NCI-H146 treated with DMSO at 0.1 percent for 48 hours (cell line): Measurements from ENCODE around the gene ADAMTS2.

Experiments used
- DNase-seq: peaks from one replicate; lab custom pipeline; 2025; ENCODE audit not compliant: unreplicated experiment; lab: John Stamatoyannopoulos, UW

The ADAMTS2 gene

GRCh38 chr5:179149278-179149677 is 196.0 kb downstream of the ADAMTS2 start:
- no peak for DNase-seq

DNA sequence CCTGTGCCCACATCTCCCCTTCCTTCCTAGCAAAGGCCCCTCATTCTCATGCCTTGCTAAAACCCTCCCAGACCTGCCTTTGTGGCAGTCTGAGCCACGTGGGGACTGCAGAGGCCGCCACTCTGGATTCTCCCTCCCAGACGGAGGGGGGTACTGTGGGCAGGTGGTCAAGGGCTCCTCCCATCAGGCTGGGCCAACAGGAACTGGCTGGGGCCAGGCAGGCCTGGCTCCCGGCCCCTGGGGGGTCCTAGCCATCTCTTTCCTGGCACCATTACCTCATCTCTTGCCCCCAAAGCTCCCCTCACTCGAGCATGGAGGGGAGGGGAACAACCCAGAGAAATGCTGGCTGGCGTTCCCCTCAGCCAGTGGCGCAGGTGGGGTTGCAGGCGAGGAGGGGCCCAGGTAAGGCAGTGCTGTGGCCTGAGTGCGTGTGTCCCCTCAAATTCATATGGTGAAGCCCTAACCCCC is 196.5 kb downstream of the ADAMTS2 start:
- DNase-seq: no peak

DNA sequence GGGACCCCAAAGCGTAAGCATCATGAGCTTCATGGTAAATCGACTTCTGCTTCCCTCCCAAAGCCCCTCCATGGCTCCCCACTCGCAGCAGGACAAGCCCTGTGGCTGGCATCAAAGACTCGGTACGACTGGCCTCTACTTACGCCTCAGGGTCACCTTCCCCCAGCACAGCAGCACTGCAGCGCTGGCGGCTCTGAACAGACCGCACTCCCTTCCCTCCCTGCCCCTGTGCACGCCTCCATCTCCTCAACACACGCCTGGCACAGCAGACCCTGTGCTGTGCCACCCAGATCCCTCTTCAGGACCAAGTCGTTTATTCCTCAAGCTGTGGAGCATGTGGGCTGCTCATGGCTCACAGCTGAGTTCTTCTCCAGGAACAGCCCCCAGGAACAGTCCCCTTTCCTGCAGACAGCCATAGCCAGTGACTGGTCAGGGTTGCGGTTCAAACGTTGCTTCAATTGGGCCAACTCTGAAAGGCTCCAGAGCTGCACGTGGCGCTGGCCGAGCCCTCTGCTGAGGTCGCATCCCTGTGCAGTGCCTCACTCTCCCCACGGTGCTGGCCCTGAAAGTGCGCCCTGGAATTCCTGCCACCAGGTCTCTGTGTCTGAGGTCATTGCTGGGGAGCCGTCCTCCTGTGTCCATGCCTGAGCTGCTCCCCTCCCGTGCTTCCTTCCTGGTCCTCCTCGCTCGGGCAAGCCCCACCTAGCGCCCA is 197.1 kb downstream of the ADAMTS2 start:
- DNase-seq: no peak

GRCh38 chr5:179146277-179146676 is 199.0 kb downstream of the ADAMTS2 start:
- DNase-seq: no peak

DNA sequence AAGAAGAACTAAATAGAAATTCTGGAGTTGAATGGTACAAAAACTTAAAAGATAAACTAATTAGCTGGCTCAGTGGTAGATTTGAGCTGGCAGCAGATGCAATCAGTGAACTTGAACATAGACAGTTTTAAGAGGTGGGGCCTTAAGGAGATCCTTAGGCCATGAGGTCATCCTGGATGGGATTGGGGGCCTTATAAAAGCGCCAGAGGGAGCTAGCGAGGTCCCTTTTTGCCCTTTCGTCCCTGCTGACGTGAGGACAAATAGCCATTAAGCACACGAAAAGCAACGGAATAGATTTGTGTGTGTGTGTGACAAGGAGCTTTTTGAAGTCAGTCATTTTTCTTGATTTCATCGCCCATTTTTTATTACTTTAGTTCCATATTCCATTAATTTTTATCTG is 201.8 kb downstream of the ADAMTS2 start:
- DNase-seq: no peak

- DNase-seq: no peak
Observed at GRCh38 chr5:179142434-179143198, 202.6 kb downstream of the ADAMTS2 start.

DNA sequence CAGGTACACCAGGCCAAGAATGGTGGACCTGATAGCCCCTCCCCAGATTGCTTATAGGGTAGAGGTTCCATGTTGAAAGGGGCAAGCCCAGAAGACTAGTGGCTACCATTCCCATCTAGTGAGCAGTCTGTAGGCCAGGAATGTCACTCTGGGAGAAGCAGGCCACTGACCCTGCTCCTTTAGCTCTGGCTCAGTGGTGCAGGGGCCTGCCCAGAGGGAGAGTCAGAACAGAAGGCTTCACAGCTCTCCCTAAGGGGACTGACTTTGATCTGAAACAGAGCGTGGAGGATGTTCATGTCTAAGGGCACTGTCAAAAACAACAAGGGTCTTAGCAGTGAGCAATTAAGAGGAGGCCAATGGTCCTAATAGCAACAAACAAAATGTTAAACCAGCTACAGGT is 203.4 kb downstream of the ADAMTS2 start:
- no peak for DNase-seq

- no peak for DNase-seq
Observed at GRCh38 chr5:179140293-179140692, 205.0 kb downstream of the ADAMTS2 start.

DNA sequence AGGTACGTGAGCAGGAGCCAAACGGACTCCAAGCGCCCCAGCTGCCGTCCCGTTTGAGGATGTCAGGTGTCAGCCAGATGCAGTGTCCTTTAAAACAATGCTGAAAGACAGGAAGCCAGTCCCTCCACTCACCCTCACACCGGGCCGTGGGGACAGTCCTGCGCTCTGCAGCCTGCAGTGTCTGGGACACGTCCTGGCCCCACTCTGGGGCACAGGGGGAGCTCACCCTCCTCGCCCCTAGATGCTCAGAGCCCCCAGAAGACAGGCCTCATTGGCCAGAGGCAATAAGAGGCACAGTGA is 205.4 kb downstream of the ADAMTS2 start:
- no peak for DNase-seq

GRCh38 chr5:179139111-179139935 is 205.9 kb downstream of the ADAMTS2 start:
- no peak for DNase-seq

DNA sequence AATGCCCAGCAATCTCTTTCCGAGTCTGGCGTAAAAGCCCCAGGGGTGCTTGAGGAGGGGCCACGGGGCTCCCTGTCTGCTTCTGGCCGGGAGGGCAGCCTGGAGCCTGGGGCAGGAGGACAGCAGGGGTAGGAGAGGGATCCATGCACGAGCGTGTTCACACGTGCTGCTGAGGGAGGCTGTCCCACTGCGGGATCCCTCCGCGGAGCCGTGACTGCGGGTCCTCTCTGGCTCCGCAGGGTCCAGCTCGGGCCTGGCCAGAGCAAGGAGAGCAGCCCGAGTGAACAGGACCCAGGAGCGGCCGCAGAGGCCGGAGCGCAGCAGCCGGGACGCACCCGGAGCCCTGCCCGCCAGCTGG is 206.7 kb downstream of the ADAMTS2 start:
- no peak for DNase-seq

- no peak for DNase-seq
Observed at GRCh38 chr5:179137643-179138567, 207.4 kb downstream of the ADAMTS2 start.

DNA sequence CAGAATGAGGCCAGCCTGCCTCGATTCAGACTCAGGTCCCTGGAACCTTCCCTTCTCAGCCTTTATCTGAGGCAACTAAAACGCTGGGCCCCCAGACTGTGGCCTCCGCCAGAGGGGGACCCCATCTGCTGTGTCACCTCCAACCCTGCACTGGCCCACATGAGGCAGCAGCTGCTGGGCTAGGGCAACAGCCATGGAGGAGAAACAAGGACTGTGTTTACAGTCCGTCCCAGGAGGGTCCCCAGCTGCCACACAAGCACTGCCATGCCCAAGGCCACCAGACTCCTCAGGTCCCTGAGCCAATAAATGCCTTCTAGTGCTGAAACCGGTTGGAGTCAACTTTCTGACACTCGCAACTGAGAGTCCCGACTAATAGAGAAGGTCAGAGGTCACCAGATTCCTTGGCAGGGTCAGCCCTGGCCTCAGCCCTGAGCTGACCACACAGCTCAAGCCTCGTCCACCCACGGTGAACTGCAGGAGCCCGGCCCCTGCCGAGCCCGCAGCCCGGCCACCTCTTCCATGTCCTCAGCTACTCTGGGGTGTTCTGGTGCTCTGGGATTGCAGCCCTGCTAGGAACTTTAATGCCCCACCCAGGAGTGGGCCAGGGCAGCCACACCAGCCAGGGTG is 208.1 kb downstream of the ADAMTS2 start:
- no peak for DNase-seq

DNA sequence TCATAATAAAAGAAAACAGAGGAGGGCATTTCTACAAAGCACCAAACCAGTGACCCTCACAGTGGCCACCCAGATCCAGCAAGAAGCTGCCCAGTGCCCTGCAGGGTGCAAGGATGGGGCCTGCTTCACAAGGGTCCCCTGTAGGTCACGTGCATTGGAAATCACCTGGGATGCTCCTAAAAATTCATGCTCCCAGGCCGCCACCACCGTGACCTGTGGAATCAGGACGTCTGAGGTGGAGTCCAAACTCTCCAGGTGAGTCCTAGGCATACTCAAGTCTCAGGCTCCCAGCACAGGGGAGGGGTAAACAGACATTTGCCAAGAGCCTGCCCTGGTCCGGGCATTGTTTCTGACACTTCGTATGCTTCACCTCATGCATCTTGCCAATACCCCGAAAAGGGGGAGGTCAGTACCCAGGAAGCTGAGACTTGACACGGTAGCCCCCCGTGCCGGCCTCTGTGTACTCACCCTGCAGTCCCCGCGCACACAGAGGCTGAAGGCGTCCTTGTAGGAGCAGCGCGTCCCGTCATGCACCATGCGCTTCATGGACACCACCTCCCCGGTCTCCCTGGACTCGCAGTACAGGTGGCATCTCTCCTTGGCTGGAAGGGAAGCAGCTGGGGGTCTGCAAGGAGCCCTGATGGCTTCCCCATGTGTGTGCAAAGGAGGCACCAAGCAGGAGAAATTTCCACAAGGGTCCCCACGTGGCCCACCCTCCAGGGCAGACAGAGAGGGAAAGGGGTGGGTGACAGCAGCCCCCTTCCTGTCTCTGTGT is 209.6 kb downstream of the ADAMTS2 start:
- no peak for DNase-seq

DNA sequence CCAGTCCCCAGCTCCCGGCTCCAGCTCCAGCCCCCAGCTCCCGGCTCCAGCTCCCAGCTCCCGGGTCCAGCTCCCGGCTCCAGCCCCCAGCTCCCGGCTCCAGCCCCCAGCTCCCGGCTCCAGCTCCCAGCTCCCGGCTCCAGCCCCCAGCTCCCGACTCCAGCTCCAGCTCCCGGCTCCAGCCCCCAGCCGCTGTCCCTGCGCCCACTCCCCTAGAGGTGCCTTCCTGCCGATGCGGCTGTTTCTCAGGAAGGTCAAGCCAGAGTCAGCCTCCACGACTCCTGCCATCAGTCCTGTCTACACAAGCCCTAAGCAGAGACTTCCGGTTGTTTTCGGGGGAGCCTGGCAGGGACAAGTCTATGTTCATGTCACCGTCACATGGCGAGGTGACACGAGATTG is 210.3 kb downstream of the ADAMTS2 start:
- DNase-seq: no peak

GRCh38 chr5:179134511-179134910 is 210.8 kb downstream of the ADAMTS2 start:
- DNase-seq: no peak

DNA sequence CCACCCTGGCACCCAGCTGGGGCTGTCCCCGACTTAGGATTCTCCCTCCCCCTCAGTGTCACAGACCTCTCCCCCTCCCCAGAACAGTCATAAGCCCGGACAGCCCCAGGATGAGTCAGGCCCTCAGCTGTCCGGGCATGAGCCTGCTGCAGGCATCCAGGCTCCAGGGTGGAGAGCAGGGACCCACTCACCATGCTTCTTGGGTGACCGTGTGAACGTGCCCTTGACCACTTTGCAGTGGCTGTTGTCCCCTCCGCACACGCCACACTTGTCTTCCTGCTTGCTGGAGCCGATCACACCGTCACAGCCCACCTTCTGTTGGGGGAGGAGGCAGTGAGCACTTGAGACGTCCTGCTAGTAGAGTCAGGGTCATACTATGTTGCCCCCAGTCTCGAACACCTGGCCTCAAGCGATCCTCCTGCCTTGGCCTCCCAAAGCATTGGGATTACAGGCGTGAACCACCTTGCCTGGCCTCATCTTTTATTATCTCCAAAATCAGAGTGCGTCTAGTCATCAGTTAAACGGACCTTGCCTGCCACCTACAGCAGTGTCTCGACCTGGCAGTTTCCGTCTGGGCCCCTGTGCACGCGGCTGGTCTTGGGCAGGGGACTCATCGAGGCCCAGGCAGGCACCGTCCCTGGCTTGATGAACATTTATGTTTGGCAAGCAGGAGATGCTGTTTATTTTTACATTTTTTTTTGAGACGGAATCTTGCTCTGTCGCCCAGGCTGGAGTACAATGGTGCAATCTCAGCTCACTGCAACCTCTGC is 212.5 kb downstream of the ADAMTS2 start:
- DNase-seq: no peak

GRCh38 chr5:179131886-179132585 is 213.2 kb downstream of the ADAMTS2 start:
- DNase-seq: no peak
